Measurements from ENCODE around the gene RFC1. TPM values are rescaled to one million over a fixed set of nuclear protein-coding genes. Genes with fewer than 3 reads are reported as not detected.
A peak's percentile ranks its signal among the peaks of the same experiment; 100 is the strongest.

RFC1 gene
- total RNA-seq, 1 experiment from 2014 or later, result 56.8 TPM

GRCh38 chr4:39279416-39279815, 86.7 kb downstream of the RFC1 start:
- no peak for DNase-seq
- Histone ChIP-seq H4K91ac (ENCODE audit: insufficient read length, low read depth, low read length) (no peak overlapping the region), H2BK15ac (ENCODE audit: low read depth, low read length) (no peak overlapping the region), H2BK12ac (ENCODE audit: insufficient read length, low read depth, low read length) (no peak overlapping the region), H3K27ac (ENCODE audit: insufficient read length, low read depth, low read length) (no peak overlapping the region), H3T11ph (ENCODE audit: low read length) (no peak overlapping the region), H3K14ac (ENCODE audit: insufficient read depth, low read length) (no peak overlapping the region), H3K9me3 (ENCODE audit: control insufficient read depth, low read depth, low read length) (no peaks in the 10 kb centered on the region), H3K9ac (ENCODE audit: extremely low read depth, insufficient read length, low read length) (no peak overlapping the region), H3K23ac (ENCODE audit: insufficient read length, low read depth, low read length) (no peak overlapping the region), H3K56ac (ENCODE audit: insufficient read length, low read depth, low read length) (no peak overlapping the region), H3K27me3 (ENCODE audit: insufficient read depth, low read length) (no peaks in the 10 kb centered on the region), H2BK5ac (ENCODE audit: insufficient read length, low read length) (no peak overlapping the region), H3K23me2 (ENCODE audit: insufficient read length, low read depth, low read length, poor library complexity, severe bottlenecking) (no peaks in the 10 kb centered on the region), H4K8ac (replicated peaks; ENCODE audit: insufficient read length, low read depth, low read length) (no peak overlapping the region), H4K20me1 (ENCODE audit: control insufficient read depth, insufficient read depth, insufficient read length) (no peaks in the 10 kb centered on the region), H3K79me1 (ENCODE audit: insufficient read depth, low read depth, low read length, poor library complexity, severe bottlenecking) (no peaks in the 10 kb centered on the region), H3K79me2 (ENCODE audit: insufficient read depth, low read length) (no peaks in the 10 kb centered on the region), H4K5ac (ENCODE audit: insufficient read length, low read depth, low read length) (no peak overlapping the region), H3K4me2 (ENCODE audit: insufficient read depth, insufficient read length, low read length) (no peak overlapping the region), H2BK20ac (ENCODE audit: low read depth, low read length, poor library complexity, severe bottlenecking) (no peak overlapping the region), H3K4ac (ENCODE audit: low read depth, low read length) (no peak overlapping the region), H3K18ac (ENCODE audit: insufficient read length, low read depth, low read length) (no peak overlapping the region), H2BK120ac (ENCODE audit: low read depth, low read length, poor library complexity, severe bottlenecking) (no peak overlapping the region), H3K4me1 (ENCODE audit: insufficient read depth, low read length) (no peaks in the 10 kb centered on the region), H2AK5ac (ENCODE audit: insufficient read length, low read length) (no peak overlapping the region), H2AFZ (ENCODE audit: low read length) (no peak overlapping the region)
- no CpG with 5 or more reads among the region's 5 CpGs for WGBS (ENCODE audit: extremely low coverage, insufficient read length, low lambda C conversion rate)
- no peaks in the 10 kb centered on the region for H3K4me1 Mint-ChIP-seq
- no peak for TF ChIP-seq CTCF (conservative IDR thresholded peaks at IDR 0.05)
- H3K27me3 Mint-ChIP-seq (ENCODE audit: low read depth), result no peaks in the 10 kb centered on the region
- H3K9me3 Mint-ChIP-seq, result no peaks in the 10 kb centered on the region
- peaks cover 9 to 23% (median 10%) of the 10 kb centered on the region in 3 experiments; a peak in 5 of 7 replicates for H3K36me3 Mint-ChIP-seq (ENCODE audit: insufficient read depth in 1 of 3, low read depth in 3 of 3)
- H3K27ac Mint-ChIP-seq, result peak overlapping the region in 1 of 3 experiments; percentile 69; a peak in 1 of 7 replicates
- H3K4me3 Mint-ChIP-seq, result no peak overlapping the region
